ENCODE results near the gene DPP6.
"Not testable (repeated sequence)": the region's sequence is repeated elsewhere in the genome, so short reads cannot be mapped to it uniquely, and the experiment has no call there.

The DPP6 gene

GRCh38 chr7:154134698-154135097 is 82.5 kb downstream of the DPP6 start:
- not testable (repeated sequence) for H3K4me3 ChIP-seq (ENCODE audit: low read depth, low read length); DNase-seq (ENCODE audit: low read depth)

DNA sequence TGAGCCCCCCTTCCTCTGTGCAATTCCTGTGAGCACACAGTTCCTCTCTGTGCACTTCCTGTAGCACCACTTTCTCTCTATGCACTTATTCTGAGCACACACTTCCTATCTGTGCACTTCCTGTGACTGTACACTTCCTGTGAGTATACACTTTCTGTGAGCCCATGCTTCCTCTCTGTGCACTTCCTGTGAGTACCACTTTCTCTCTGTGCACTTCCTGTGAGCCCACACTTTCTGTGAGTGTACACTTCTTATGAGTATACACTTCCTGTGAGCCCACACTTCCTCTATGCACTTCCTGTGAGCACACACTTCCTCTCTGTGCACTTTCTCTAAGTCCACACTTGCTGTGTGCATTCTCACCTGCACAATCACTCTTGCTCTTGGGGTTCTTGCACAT is 83.4 kb downstream of the DPP6 start:
- DNase-seq (ENCODE audit: low read depth): not testable (repeated sequence)

DNA sequence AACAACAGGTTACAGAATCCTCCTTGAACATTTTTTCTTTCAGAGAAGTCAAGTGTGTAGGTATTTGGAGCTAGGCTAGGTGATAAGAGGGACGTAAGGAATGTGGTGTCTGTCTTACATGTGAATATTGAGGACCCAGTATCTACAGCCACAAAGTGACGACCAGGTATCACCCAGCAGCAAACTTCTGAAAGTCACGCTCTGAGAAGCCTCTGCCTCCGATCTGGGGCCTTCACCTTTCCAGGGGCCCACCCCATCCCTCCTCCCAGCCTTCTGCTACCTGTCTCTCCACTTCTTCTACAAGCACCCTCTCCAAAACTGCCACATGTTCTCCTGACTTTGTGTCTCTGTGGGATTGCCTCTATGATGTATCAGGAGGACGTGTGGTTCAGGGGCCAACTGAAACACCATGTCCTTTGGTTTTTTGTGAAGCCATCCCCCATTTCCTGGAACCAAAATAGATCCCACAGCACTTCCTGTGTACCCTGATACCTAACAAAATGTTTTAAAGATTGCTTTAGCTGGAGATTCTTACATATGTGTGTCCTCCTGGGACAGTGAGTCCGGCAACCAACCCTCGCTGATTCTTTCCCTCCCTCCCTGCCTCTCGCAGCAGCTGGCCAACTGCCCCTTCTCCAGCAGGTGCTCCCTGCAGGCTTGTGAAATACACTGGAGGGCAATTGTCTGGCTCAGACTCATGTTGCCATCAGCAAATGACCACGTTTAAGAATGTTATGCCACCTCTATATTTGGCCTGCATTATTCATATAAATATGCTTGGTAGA is 93.9 kb downstream of the DPP6 start:
- not testable (repeated sequence) for H3K4me3 ChIP-seq (ENCODE audit: low read depth, low read length); DNase-seq (ENCODE audit: low read depth)

More for the DNA sequence above, 83.4 kb downstream of the DPP6 start:
- not testable (repeated sequence) for H3K4me3 ChIP-seq (ENCODE audit: low read depth, low read length)

DNA sequence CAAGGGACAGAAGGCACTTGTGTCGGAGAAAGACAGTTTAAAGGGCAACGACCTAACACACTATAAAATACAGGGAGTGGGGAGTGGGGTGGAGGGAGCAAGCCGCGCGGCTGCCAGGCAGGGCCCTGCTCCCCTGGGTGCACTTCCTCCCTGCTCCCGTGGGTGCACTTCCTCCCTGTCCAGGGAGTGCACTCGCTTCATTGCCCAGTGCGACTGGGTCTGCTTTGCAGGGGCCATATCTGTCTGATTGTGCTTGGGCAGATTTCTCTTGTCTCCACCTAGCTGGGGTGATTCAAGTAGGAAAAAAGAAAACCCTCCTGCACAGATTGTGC is 94.5 kb downstream of the DPP6 start:
- DNase-seq (ENCODE audit: low read depth): not testable (repeated sequence)

DNA sequence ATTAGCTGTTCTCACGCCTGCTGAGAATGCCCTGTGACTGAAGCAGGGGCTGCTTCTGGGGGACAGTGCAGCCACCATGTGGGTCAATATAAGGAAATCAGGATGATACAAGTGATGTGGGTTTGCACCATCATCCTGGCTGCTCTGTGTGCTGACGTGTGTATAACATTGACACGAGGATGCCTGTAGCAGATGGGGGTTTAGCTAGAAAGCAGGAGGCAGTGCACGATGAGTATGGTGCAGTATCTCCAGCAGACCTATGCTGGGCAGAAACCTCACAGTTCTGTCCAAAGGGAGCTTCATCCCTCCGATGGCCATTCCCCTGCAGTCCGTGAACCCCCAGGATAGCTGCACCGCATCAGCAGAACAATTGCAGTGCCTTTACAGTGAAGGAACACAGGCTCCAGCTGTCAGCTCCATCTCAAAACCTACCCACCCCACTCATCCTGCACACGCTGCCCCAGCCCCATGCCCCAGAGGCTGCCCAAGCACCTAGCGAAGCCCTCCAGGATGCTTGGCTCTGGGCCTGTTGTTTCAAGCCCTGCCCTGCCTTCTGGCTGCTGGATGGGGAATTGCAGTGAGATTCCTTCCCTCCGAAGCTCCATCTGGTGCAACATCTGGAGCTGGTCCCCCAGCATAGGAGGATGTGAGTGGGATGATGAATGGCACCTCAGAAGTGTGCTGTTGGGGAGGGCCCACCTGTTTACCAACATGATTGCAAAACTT is 96.8 kb downstream of the DPP6 start:
- not testable (repeated sequence) for H3K4me3 ChIP-seq (ENCODE audit: low read depth, low read length); DNase-seq (ENCODE audit: low read depth)

More for the DNA sequence above, 94.5 kb downstream of the DPP6 start:
- not testable (repeated sequence) for H3K4me3 ChIP-seq (ENCODE audit: low read depth, low read length)

DNA sequence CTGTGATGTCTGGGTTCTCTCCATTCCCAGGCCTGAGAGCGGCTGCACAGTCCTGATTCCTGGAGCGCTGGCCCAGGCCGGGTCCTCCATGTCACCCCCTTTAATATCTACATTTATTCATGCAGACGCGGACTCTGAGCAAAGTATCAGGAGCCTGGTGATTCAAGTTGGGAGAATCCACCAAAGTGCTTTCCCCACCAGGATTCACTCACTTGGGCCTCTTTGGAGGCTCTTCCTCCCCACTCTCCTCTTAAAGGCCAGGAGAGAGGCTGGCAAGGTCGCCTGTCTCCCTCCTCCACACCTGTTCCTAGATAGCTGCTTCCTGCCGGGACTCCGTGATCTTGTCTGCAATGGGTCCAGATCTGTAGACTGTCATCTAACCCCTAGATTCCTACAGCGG is 98.5 kb downstream of the DPP6 start:
- H3K4me3 ChIP-seq (ENCODE audit: low read depth, low read length); DNase-seq (ENCODE audit: low read depth): not testable (repeated sequence)

DNA sequence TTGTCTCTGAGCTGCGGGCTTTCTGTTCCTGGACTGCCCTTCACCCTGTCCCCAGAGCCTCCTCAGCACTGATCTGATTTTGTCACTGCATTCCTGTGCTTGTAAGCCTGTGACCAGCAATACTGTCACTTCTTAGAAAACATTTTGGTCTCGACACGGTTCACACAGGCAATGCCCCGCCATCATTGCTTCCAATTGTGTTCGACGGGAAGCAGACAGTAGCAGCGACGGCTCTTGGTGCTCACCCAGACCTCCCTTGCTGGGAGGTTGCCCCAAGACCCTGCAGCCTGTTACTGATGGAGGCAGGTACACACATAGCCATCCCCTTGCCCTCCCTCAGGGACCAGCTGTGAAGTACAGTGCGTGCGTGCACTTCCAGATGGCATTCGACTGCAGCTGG is 99.1 kb downstream of the DPP6 start:
- not testable (repeated sequence) for H3K4me3 ChIP-seq (ENCODE audit: low read depth, low read length); DNase-seq (ENCODE audit: low read depth)

DNA sequence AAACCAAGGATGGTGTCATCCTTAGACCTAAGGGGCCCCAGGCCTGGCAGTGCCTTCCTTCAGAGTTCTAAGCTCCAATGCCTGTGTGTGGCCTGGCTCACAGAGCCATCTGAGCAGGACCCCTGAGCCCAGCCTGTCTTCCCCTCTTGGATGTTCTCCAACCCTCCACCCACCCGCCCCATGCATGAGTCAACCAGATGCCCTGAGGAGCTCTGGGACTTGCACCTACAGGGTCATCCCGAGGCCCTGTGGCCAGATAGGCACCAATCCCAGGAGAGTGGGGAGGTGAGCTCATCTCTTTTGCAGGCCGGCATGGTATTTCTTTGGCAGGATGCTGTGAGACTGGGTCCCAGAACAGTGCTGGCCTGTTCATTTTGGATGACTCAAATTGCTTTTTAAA is 103.7 kb downstream of the DPP6 start:
- not testable (repeated sequence) for DNase-seq (ENCODE audit: low read depth); H3K4me3 ChIP-seq (ENCODE audit: low read depth, low read length)

GRCh38 chr7:154162921-154163320 is 110.7 kb downstream of the DPP6 start:
- H3K4me3 ChIP-seq (ENCODE audit: low read depth, low read length); DNase-seq (ENCODE audit: low read depth): not testable (repeated sequence)

DNA sequence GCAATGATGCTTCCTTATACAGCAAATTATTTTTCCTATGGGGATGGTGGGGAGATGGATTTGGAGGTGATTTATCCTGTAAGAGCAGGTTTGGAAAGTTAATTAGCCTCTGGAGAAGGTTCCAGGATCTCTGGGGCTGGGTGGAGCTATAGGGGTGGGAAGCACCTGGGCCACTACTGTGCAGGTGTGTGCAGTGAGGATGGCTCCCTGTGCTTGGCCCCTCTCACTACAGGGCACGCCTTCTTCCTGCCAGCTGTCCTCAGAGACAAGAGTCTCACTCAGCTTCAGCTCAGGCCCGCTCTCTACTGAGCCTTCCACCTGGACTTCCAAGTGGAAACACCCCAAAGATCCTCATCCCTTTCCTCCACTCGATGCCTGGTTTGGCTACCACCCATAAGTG is 111.4 kb downstream of the DPP6 start:
- not testable (repeated sequence) for H3K4me3 ChIP-seq (ENCODE audit: low read depth, low read length); DNase-seq (ENCODE audit: low read depth)

DNA sequence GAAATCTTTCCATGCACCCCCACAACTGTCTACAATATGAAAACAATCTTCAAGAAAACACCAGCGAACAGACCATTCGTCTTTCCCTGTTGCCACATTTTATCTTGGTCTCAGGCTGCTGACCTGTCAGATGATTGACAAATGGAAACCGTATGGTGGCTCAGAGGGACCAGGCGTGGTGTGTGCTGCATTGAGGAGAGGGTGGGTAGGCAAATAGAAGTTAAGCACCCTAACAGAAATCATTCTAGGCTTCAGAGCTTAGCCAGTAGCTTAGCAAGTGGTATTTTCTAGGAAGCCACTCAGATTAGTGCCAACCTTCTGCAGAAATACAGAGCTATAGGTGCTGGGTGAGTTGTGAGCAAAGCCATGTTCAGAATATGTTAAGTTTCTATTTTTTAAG is 114.9 kb downstream of the DPP6 start:
- H3K4me3 ChIP-seq (ENCODE audit: low read depth, low read length): no peak overlapping the region
- TF ChIP-seq, protein P1, sequence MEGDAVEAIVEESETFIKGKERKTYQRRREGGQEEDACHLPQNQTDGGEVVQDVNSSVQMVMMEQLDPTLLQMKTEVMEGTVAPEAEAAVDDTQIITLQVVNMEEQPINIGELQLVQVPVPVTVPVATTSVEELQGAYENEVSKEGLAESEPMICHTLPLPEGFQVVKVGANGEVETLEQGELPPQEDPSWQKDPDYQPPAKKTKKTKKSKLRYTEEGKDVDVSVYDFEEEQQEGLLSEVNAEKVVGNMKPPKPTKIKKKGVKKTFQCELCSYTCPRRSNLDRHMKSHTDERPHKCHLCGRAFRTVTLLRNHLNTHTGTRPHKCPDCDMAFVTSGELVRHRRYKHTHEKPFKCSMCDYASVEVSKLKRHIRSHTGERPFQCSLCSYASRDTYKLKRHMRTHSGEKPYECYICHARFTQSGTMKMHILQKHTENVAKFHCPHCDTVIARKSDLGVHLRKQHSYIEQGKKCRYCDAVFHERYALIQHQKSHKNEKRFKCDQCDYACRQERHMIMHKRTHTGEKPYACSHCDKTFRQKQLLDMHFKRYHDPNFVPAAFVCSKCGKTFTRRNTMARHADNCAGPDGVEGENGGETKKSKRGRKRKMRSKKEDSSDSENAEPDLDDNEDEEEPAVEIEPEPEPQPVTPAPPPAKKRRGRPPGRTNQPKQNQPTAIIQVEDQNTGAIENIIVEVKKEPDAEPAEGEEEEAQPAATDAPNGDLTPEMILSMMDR (IDR thresholded peaks at IDR 0.05; ENCODE audit: low read depth, low read length, missing control alignments): no peak
- no peak for DNase-seq (ENCODE audit: low read depth)

DNA sequence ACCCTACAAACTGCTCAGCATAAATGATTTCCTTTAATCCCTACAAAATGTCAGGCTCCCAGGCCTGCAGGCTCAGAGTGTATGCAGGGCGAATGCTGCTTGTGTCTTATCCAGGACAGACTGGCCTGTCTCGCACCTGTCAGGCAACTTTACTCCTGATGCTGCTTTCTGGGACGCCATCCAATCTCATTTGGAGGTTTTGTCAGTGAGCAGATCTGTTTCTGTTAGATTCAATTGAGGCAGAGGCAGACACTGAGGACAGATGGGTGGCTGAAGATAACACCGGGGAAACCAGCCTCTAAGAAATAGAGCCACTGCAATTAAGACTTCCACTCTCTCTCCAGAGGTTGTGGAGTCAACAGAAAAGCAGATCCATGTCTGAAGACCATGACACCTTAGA is 115.6 kb downstream of the DPP6 start:
- TF ChIP-seq, protein P1 (IDR thresholded peaks at IDR 0.05; ENCODE audit: low read depth, low read length, missing control alignments): no peak
- no peak overlapping the region for H3K4me3 ChIP-seq (ENCODE audit: low read depth, low read length)
- DNase-seq (ENCODE audit: low read depth): no peak
